GM18858 (cell line): ENCODE data around the gene TPD52L2.

Source experiments
- ATAC-seq: cut with Tn5 transposase; IDR thresholded peaks from one replicate; pipeline ENCODE4 v1.9.1; 2021; ENCODE audit not compliant: unreplicated experiment

TPD52L2 gene

GRCh38 chr20:63930971-63931553 lies 66.0 kb downstream of the TPD52L2 start:
- no peak for ATAC-seq

- no peak for ATAC-seq
Measured at GRCh38 chr20:63931735-63932134, 66.7 kb downstream of the TPD52L2 start.

DNA sequence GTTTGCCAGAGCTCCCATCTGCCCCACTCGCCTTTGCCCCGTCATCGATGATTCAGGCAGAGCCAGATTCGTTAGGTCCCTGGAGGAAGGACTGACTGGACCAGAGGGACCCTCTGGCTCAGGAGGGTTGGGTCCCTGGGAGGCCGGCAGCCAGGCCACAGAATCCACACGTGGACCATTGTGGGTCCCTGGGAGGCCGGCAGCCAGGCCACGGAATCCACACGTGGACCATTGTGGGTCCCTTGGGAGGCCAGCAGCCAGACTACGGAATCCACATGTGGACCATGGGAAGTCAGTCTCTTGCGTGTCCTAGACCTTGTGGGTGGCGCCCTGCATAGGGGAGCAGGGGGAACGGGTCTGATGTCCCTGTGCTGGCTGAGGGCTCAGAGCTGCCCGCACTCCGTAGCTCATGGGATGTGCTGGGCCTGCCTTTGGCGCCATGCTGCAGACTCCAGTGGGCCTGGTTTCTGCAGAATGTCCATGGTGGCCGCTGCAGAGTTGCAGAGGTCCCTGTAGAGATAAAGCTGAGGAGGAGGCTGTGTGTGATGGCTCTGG lies 67.6 kb downstream of the TPD52L2 start:
- no peak for ATAC-seq

GRCh38 chr20:63933646-63934045 lies 68.6 kb downstream of the TPD52L2 start:
- no peak for ATAC-seq

- ATAC-seq, result no peak
Measured at GRCh38 chr20:63934271-63935068, 69.4 kb downstream of the TPD52L2 start.

- ATAC-seq, result no peak
Measured at GRCh38 chr20:63935447-63935846, 70.4 kb downstream of the TPD52L2 start.

GRCh38 chr20:63937596-63937995 lies 72.5 kb downstream of the TPD52L2 start:
- no peak for ATAC-seq

DNA sequence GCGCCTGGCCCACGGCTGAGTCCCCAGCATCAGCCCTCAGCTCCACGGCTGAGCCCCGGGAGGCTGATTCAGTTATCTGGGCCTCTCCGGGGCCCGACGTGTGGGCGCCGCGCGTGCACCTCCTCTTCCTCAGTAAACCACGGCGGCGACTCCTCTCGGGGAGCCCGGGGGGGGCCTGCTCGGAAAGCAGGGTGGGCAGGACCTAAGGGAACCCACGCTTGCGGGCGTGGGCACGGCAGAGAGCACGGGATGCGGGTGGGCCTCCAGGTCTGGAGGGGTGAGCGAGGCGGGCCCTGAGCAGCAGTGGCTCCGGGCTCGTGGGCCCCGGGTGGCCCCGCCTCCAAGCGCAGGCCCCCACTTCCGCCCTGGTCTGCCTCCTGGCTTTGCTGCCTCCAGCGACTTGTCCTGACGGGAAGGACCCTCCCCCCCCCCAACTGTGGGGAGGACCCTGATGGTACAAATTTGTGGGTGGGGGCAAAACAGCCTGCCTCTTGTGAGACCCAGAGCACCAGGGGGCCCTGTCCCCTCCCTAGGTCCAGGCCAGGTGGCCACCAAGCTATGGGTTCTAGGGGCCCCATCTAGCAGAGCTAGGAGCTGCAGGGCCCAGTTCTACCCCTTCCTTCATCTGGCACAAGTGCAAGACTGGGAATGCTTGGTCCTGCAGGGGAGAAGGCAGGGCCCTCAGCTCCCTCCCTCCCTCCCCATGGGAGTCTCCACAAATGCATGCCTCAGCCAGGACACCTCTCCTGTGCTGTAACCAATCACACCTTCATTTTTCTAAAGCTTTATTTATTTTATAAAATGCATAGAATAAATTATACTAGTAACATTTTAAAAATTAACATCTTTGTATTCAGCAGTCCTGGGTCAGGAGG lies 74.2 kb downstream of the TPD52L2 start:
- ATAC-seq, result no peak

GRCh38 chr20:63940071-63940471 lies 75.0 kb downstream of the TPD52L2 start:
- no peak for ATAC-seq

DNA sequence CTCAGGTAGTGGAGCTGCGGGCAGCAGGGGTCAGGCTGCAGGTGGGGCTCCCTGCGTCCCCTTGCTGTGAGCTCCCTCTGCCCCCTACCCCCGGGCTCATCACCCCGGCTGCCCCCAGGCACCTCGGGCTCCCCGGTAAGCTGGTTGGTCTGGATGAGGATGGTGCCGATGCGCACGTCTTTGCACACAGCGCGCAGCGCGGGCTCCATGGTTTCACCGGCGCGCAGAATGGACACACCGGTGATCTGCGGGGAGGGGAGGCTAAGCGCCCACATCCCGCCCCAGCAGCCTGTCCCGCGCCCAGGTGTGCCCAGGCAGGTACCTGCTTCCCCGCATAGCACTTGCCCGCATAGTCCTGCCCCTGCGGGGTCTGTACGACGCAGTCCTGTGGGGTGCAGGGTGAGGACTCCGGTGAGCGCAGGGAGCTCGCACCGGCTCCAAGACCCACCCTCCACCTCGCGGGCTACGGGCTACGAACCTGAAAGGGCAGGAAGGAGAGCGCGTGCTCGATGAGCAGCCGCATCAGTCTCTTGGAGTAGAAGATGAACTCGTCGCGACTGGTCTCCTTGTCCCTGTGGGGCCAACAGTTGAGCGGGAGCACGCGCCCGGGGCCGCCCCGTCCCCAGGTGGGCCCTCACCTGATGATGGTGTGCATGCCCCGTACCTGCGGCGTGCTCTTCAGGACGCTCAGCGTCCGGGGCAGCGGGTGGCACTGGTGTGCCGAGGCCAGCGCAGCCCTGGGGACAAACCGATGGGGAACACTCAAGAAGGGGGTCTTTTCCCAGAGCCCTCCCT lies 75.6 kb downstream of the TPD52L2 start:
- ATAC-seq, result no peak
